Measurements from ENCODE around the gene ST3GAL3.

Gene ST3GAL3

GRCh38 chr1:43921022-43921421 lies 213.7 kb downstream of the ST3GAL3 start:
- DNase-seq: no peak

- DNase-seq: no peak
These were observed 217.2 kb downstream of the ST3GAL3 start for GRCh38 chr1:43924516-43924915.

- DNase-seq: no peak
These were observed 218.5 kb downstream of the ST3GAL3 start for GRCh38 chr1:43925846-43926245.

- DNase-seq: no peak
These were observed 223.0 kb downstream of the ST3GAL3 start for GRCh38 chr1:43930168-43930948.

GRCh38 chr1:43930949-43931275 lies 223.6 kb downstream of the ST3GAL3 start:
- DNase-seq: no peak

- no peak for DNase-seq
These were observed 224.7 kb downstream of the ST3GAL3 start for GRCh38 chr1:43931711-43932660.

GRCh38 chr1:43932786-43933385 lies 225.6 kb downstream of the ST3GAL3 start:
- no peak for DNase-seq

GRCh38 chr1:43933386-43934100 lies 226.2 kb downstream of the ST3GAL3 start, which contains the start of gene ARTN:
TSS of gene ARTN (plus strand) at chr1:43933801. CDS start at chr1:43935657, 1,856 bp downstream.
- DNase-seq: no peak

GRCh38 chr1:43934101-43934985 lies 227.0 kb downstream of the ST3GAL3 start:
- DNase-seq: peak; percentile 35

- no peak for DNase-seq
These were observed 227.6 kb downstream of the ST3GAL3 start for GRCh38 chr1:43934986-43935324.

- no peak for DNase-seq
These were observed 228.5 kb downstream of the ST3GAL3 start for GRCh38 chr1:43935711-43936427.

- no peak for DNase-seq
These were observed 229.3 kb downstream of the ST3GAL3 start for GRCh38 chr1:43936431-43937151.

GRCh38 chr1:43937179-43937865 lies 230.0 kb downstream of the ST3GAL3 start:
- DNase-seq: no peak

- no peak for DNase-seq
These were observed 231.0 kb downstream of the ST3GAL3 start for GRCh38 chr1:43938383-43938782.

GRCh38 chr1:43938892-43939587 lies 231.7 kb downstream of the ST3GAL3 start:
- DNase-seq: no peak

GRCh38 chr1:43942411-43942810 lies 235.1 kb downstream of the ST3GAL3 start:
- DNase-seq: no peak

- DNase-seq: no peak
These were observed 237.5 kb downstream of the ST3GAL3 start for GRCh38 chr1:43944860-43945259.

- no peak for DNase-seq
These were observed 238.4 kb downstream of the ST3GAL3 start for GRCh38 chr1:43945674-43946235.
